Fibroblast of skin of scalp (primary cell): ENCODE measurements around the gene FAXDC2.

ENCODE experiments used
- DNase-seq: peaks from one replicate; pipeline ENCODE4 v3.0.0-alpha.2; 2013

FAXDC2 gene

GRCh38 chr5:154794525-154795234 lies 55.7 kb downstream of the FAXDC2 start:
- no peak for DNase-seq

GRCh38 chr5:154793599-154794524 lies 56.5 kb downstream of the FAXDC2 start:
- DNase-seq, result no peak

- DNase-seq, result no peak
Observed at GRCh38 chr5:154791535-154791934, 58.9 kb downstream of the FAXDC2 start.

DNA sequence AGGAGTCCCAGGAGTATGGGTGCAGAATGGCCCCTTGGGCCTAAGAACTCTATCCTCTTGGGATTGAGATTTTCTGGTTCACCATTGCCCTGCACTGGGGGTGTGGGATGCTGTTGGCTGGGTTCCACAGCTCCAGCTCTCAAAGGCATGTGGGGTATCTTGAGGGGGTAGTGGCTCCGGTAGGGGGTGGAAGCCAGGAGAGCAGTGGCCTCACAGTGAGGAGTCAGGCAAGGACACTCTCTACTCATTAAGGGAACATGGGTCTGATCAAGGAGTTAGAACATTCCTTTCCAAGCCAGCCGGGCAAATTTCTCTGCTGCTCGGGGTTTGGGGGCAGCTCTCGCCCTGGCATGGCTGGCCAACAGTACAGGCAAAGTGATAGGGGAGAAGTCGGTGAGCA lies 62.2 kb downstream of the FAXDC2 start:
- DNase-seq, result peak; percentile 21

GRCh38 chr5:154786414-154786813 lies 64.0 kb downstream of the FAXDC2 start:
- no peak for DNase-seq

- no peak for DNase-seq
Observed at GRCh38 chr5:154784856-154785255, 65.5 kb downstream of the FAXDC2 start.

- no peak for DNase-seq
Observed at GRCh38 chr5:154783774-154784460, 66.5 kb downstream of the FAXDC2 start.

DNA sequence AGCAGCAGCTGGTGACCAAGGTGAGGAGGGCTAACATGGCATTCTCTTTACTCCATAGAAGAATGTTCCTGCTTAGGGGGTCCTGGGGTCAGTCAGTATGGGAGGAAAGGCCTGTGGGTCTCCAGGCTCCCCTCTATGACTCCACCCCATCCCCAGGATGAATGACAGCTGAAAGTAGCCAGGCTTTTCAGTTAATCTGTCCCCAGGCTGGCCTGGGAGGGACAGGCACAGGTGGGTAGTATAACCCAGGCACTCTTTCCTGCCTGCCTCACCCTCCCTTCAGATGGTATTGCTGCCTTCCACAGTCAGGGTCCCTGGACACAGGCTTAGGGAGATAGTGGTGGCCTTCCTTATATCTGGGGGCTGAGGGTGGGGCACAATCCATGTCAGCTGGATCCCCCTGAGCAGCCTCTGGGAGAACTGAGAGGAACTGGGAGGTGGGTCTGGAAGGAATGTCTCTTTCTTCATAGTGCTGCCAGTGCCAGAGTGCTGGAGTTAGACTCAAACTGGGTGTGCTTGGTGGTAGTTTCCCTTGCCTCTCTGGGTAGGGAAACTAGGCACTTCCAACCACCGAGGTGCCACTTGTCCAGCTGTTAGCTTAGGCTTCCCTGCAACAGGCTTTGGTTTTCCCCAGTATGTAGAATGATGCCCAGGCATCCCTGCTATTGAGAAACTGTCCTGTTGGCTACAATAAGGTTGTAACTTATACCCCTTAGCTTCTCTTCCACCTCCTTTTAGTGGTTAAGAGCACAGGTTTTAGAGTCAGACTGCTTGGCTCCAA lies 67.4 kb downstream of the FAXDC2 start:
- no peak for DNase-seq

DNA sequence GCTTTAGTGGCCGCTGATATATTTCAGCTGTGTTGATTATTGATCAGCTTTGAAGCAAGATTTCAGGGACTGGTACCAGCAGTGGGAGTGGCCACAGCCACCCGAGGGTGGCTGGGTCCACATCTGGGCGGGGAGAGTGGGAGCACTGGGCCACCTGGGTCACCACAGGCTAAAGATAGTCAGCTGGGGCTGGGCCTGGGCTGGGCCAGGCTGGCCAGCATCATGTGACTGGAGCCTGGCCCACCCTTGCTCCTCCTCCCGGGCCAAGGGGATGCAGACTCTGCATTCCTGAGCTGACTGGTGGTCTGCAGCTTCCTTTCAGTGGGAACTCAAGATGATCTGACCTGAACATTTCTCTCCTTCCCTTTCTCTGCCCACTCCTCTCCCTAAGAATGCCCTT lies 68.1 kb downstream of the FAXDC2 start:
- DNase-seq, result no peak

DNA sequence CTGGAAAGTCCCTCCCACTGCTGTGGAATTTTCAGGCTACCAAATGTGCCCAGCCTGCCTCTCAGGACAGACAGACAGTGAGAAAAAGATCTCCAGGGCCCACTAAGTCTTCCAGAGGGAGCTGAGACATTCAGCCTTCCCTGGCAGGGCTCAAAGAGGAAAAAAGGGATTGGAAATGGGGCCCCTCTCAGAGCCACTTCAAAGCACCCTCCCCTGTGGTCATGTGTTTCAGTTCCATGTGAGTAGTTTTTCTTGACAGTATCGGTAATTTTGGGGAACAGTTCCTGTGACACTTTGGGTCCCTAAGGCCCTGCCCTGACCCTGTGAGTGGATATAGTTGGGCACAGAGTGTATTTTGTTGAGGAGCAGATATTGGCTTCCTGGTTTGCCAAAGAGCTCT lies 70.3 kb downstream of the FAXDC2 start:
- DNase-seq, result no peak

DNA sequence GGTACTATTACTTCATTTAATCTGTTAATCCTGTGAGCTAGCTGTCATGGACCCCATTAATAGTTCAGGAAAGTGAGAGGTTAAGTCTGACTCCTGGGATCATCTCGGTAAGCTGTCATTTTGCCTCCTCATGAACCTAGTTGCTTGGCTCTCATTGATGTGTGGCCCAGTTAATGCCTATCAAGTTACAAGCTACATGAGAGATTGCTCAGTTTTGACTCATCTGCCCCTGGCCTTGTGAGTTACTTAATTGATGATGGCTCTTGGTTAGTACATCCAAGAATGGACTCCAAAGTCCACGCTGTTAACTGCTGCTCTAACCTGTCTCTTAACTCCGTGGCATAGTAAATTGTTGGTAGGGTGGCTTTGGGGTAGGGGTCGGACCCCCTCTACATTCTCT lies 71.3 kb downstream of the FAXDC2 start:
- peak; percentile 80 for DNase-seq

DNA sequence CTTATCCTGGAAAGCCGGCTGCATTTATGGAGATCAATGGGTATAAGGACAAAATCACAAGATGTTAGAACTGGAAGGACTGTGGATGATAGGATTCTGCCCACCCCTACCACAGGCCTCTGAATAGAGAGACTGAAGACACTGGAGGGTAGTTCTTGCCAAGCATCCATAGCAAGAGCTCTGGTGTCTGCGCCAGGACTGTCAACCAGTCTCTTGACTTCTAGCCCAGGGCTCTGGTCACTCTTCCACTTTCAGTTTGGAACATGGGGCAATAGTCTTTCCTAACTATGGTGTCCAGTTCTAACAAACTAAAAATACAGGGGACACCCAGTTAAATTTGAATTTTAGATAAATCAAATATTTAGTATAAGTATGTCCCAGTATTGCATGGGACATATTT lies 71.9 kb downstream of the FAXDC2 start:
- DNase-seq, result no peak

GRCh38 chr5:154776167-154776566 lies 74.2 kb downstream of the FAXDC2 start:
- no peak for DNase-seq

GRCh38 chr5:154773326-154773725 lies 77.1 kb downstream of the FAXDC2 start:
- no peak for DNase-seq

DNA sequence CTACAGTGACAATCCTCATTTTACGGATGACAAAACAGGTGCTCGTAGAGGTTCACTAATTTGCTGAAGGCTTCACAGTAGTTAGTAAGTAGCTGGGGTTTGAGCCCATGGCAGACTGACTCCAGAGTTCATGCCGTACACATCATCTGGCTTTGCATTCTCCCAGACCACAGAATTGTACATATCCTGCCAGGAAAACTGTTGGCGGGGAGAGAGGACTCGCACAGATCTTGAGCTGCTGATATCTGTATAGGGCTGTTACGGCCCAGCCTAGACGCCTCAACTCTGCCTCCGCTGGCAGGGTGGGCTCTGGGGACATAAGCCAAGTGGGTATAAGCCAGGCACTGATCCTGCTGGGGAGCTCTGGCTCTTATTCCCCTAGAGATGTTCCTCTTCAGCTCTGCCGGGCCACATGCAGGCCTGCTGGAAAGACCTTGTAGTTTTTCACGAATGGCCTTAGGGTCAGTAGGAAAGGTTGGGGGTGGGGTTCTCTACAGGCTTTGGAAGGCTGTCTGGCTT lies 79.0 kb downstream of the FAXDC2 start:
- peak; percentile 89 for DNase-seq

- DNase-seq, result no peak
Observed at GRCh38 chr5:154770111-154770510, 80.3 kb downstream of the FAXDC2 start.
